Tibial nerve (tissue), 4 donors: ENCODE measurements around the gene PITPNM3. TPM values are rescaled to one million over a fixed set of nuclear protein-coding genes. Genes with fewer than 3 reads are reported as not detected.

ENCODE experiments used
- DNase-seq, 2 donors: peaks; one replicate each; pipeline ENCODE4 v3.0.0-alpha.2; 2019; ENCODE audit warnings: low spot score in 2 of 2
- H3K27ac ChIP-seq, 4 donors: fragments of 200-600 bp; sonication (generic) in 3 of 4; one replicate each; pipeline ENCODE4 v1.5.1; 2017 to 2019; ENCODE audit warnings: mild to moderate bottlenecking in 1 of 4
- H3K27me3 ChIP-seq, 2 donors: fragments of 200-600 bp; sonication (generic) in 1 of 2; one replicate each; pipeline versions ENCODE4 v1.5.1 to v1.6.0; 2017 to 2019
- H3K36me3 ChIP-seq, 3 donors: fragments of 200-600 bp; sonication (generic); one replicate each; pipeline ENCODE4 v1.5.1; 2018 to 2019
- H3K4me1 ChIP-seq, 4 donors: fragments of 200-600 bp; sonication (generic) in 3 of 4; one replicate each; pipeline ENCODE4 v1.5.1; 2017 to 2019
- H3K4me3 ChIP-seq, 4 donors: fragments of 200-600 bp; sonication (generic) in 3 of 4; one replicate each; pipeline ENCODE4 v1.5.1; 2017 to 2019; ENCODE audit warnings: mild to moderate bottlenecking in 1 of 4, moderate library complexity in 1 of 4
- H3K9me3 ChIP-seq, 4 donors: fragments of 200-600 bp; sonication (generic) in 3 of 4; one replicate each; pipeline ENCODE4 v1.5.1; 2017 to 2019
- EP300 ChIP-seq, 2 donors: sonication (generic); formaldehyde crosslinking; IDR thresholded peaks; one replicate each; pipeline ENCODE4 v1.6.1; 2017; ENCODE audit warnings: antibody characterized with exemption in 2 of 2, mild to moderate bottlenecking in 1 of 2
- POLR2A ChIP-seq, 2 donors: fragments of 450-650 bp; IDR thresholded peaks; one replicate each; pipeline ENCODE4 v1.6.1; 2017; ENCODE audit warnings: antibody characterized with exemption in 2 of 2, mild to moderate bottlenecking in 2 of 2, moderate library complexity in 2 of 2
- WGBS, 2 donors: methylation state at CpG; one replicate each; pipeline ENCODE4 v1.1.5; 2018; 5-methylcytosine and 5-hydroxymethylcytosine counted together
- total RNA-seq, 4 donors: library from RNA; depleted of rRNA; stranded (reverse); fragments of >200 nt; gene quantifications; one replicate each; pipeline ENCODE4 v1.1.0, GENCODE V29; 2016
- TF ChIP-seq, protein P1 (sequence below), 5 experiments: fragments of 200-600 bp in 3 of 5; fragments of 450-650 bp in 2 of 5; sonication (generic) in 3 of 5; IDR thresholded peaks; one replicate each; pipeline ENCODE4 v1.5.1; 2016 to 2019; ENCODE audit warnings: antibody characterized with exemption in 5 of 5, mild to moderate bottlenecking in 3 of 5, moderate library complexity in 2 of 5

PITPNM3 gene
- total RNA-seq, 4 donors from 2014 or later = 0.90 to 5.2 (median 2.3) TPM

DNA sequence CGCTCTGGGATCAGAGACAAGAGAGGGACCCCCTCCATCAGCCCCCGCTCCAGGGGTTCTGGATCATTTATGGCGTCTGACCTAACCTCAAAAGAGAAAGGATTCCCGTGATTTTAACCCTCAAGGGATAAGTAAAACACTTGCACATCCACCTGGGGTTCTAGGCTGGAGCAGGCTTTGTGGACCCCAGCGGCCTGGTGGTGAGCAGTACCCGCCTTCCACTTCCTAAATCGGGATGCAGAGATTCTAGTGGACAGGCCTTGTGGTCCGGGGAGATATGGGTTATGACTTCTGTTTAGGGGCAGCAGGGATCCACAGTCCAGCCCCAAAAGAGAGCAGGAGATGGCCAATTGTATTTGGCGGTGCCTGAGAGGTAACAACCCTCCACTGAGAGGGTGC lies 684 bp upstream of the PITPNM3 start:
- WGBS, 2 donors = 53 to 60% methylated on average over 9 of the region's 9 CpGs
- Histone ChIP-seq H3K4me1 (peaks cover 0 to 20% (median 14%) of the 10 kb centered on the region in 4 donors), H3K9me3 (no peaks in the 10 kb centered on the region), H3K27me3 (peaks cover 0 to 50% of the 10 kb centered on the region in 2 donors), H3K4me3 (peak overlapping the region in 1 of 4 donors; percentile 64), H3K27ac (no peak overlapping the region), H3K36me3 (no peaks in the 10 kb centered on the region)
- TF ChIP-seq EP300 (IDR thresholded peaks at IDR 0.05) = no peak
- TF ChIP-seq, protein P1, sequence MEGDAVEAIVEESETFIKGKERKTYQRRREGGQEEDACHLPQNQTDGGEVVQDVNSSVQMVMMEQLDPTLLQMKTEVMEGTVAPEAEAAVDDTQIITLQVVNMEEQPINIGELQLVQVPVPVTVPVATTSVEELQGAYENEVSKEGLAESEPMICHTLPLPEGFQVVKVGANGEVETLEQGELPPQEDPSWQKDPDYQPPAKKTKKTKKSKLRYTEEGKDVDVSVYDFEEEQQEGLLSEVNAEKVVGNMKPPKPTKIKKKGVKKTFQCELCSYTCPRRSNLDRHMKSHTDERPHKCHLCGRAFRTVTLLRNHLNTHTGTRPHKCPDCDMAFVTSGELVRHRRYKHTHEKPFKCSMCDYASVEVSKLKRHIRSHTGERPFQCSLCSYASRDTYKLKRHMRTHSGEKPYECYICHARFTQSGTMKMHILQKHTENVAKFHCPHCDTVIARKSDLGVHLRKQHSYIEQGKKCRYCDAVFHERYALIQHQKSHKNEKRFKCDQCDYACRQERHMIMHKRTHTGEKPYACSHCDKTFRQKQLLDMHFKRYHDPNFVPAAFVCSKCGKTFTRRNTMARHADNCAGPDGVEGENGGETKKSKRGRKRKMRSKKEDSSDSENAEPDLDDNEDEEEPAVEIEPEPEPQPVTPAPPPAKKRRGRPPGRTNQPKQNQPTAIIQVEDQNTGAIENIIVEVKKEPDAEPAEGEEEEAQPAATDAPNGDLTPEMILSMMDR (IDR thresholded peaks at IDR 0.05) = no peak
- no peak for TF ChIP-seq POLR2A (IDR thresholded peaks at IDR 0.05)
- no peak for DNase-seq

DNA sequence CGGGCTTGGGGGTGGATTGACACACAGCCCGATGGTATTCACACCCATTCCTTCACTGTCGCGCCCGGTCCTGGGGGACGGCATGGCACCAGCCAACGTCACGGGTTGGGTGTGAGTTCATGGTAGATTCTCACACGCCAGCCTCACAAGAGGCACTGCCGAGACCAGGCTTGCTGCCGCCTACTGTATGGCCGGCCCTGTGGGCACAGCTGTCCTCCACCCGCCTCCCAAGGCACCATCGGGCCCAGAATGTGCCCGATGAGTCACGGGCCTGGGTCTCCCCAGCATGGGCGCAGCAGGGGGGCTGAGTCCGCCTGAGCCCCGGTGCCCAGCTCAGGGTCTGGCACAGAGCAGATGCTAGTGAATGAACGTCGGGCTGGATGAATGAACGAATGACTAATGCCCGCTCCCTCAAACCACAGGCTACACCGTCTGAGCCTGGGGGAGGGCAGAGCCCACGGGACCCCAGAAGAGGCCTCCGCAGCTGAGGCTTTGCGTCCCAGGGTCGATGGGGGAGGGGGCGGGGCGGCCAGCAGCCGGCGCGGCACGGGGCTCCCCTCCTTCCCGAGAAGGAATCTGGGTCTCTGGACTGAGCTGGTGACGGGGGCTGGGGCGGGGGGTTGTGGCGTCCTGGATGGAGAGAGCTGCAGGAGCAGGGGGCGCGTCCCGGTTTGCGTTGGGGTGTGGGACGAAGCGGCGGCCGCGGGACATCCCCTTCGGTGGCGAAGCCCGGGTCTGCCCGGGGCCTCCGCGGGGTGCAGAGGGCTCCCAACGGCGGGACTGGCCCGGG lies 829 bp downstream of the PITPNM3 start:
- Histone ChIP-seq H3K27ac (peak overlapping the region in 1 of 4 donors; percentile 37), H3K4me3 (peak overlapping the region; percentile 30 to 64 (median 40)), H3K4me1 (peaks cover 0 to 20% (median 14%) of the 10 kb centered on the region in 4 donors), H3K36me3 (no peaks in the 10 kb centered on the region), H3K9me3 (no peaks in the 10 kb centered on the region), H3K27me3 (peaks cover 0 to 50% of the 10 kb centered on the region in 2 donors)
- WGBS, 2 donors = 1% methylated on average over 26 to 35 of the region's 56 CpGs
- no peak for DNase-seq
- no peak for TF ChIP-seq POLR2A (IDR thresholded peaks at IDR 0.05)
- TF ChIP-seq, protein P1 (IDR thresholded peaks at IDR 0.05) = no peak
- TF ChIP-seq EP300 (IDR thresholded peaks at IDR 0.05) = no peak

DNA sequence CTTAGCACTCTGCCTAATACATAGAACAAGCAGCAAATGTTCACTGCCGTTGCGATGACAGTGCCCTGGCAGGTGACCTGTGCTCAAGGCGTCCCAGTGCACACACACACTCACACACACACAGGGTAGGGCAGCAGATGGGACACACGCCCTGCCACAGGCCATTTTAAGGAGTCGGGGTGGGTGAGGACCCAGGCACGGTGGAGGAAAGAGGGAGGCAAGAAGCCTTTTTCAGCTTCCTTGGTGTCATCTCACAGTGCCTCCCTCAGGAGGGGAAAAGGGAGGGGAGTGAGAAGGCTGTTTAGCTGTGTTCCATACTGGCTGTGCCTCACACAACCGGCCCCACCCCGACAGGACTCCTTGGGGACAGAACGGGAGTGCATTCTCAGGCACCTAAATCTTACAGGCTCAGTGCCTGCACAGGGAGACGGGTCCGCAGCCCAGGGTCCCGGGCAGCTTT lies 1.5 kb downstream of the PITPNM3 start:
- no peaks in the 10 kb centered on the region for H3K36me3 ChIP-seq
- peak overlapping the region in 2 of 4 donors; percentile 49 to 64 for H3K4me3 ChIP-seq
- peaks cover 0 to 50% of the 10 kb centered on the region in 2 donors for H3K27me3 ChIP-seq
- H3K4me1 ChIP-seq = peaks cover 0 to 20% (median 14%) of the 10 kb centered on the region in 4 donors
- TF ChIP-seq, protein P1 (IDR thresholded peaks at IDR 0.05) = no peak
- DNase-seq = no peak
- WGBS, 2 donors = 16 to 26% methylated on average over 11 to 12 of the region's 12 CpGs
- no peak overlapping the region for H3K27ac ChIP-seq
- no peaks in the 10 kb centered on the region for H3K9me3 ChIP-seq

DNA sequence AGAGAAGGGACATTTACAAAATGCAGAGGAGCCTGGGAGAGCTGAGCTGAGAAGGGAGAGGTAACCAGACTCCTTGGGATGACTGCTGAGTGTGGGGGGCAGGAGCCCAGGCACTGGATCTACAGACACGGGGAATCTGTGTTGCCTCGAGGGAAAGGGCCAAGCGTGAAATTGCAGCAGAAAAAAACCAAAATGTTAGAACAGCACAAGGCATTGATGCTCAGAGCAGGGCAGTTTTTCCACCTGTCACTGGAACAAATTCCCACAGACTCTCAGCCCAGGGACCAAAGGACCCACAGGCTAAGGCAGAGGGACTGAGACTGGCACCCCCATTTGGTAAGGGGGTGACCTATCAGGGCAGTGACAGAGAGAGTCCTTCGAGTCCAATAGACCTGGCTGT lies 2.0 kb downstream of the PITPNM3 start:
- no peaks in the 10 kb centered on the region for H3K9me3 ChIP-seq
- no peaks in the 10 kb centered on the region for H3K36me3 ChIP-seq
- DNase-seq = no peak
- no peak overlapping the region for H3K4me3 ChIP-seq
- H3K27me3 ChIP-seq = peaks cover 0 to 50% of the 10 kb centered on the region in 2 donors
- no peak for TF ChIP-seq EP300 (IDR thresholded peaks at IDR 0.05)
- no peak for TF ChIP-seq POLR2A (IDR thresholded peaks at IDR 0.05)
- TF ChIP-seq, protein P1 (IDR thresholded peaks at IDR 0.05) = no peak
- no peak overlapping the region for H3K27ac ChIP-seq
- WGBS, 2 donors = 40 to 62% methylated on average over 4 of the region's 4 CpGs
- peaks cover 0 to 20% (median 14%) of the 10 kb centered on the region in 4 donors for H3K4me1 ChIP-seq

DNA sequence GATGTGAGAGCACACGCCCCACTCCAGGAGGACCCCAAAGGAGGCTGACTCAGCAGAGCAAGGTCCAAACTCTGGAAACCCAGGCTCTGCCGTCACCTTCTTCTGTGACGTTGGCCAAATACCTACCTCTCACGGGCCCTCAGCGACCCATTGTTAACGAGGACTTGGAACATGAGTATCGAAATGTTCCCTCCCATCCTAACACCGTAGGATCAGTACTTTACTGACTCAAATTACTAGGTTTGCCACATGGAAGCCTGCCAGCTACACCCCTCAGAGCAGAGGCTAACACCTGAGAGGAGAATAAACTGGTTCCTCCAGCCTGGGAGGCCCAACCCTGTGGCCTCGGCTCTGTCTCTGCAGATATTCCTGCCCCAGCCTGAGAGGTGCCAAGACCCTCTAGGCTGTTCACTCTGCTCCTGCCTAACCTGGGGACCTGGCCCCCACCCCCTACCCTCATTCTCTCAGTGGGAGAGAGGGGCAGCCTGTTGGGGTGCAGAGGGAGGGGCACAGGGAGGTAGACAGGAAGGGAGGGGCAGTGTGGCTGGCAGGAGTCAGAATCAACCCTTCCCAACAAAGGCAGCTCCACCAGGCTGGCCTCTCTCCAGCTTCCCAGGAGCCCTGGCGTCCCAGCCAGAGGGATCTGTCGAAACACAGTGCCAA lies 4.4 kb downstream of the PITPNM3 start:
- Histone ChIP-seq H3K4me1 (peaks cover 0 to 29% (median 14%) of the 10 kb centered on the region in 4 donors), H3K27me3 (peaks cover 0 to 45% of the 10 kb centered on the region in 2 donors), H3K4me3 (no peak overlapping the region), H3K36me3 (no peaks in the 10 kb centered on the region), H3K9me3 (no peaks in the 10 kb centered on the region), H3K27ac (no peak overlapping the region)
- 67 to 69% methylated on average over 11 of the region's 11 CpGs for WGBS, 2 donors
- TF ChIP-seq, protein P1 (IDR thresholded peaks at IDR 0.05) = no peak
- TF ChIP-seq EP300 (IDR thresholded peaks at IDR 0.05) (no peak), POLR2A (IDR thresholded peaks at IDR 0.05) (no peak)
- DNase-seq = no peak
